HL-60 (cell line): Measurements from ENCODE around the gene MYO3B.

ENCODE experiments used
- CTCF ChIP-seq: IDR thresholded peaks from one replicate; pipeline ENCODE4 v1.5.1; 2011; ENCODE audit warnings: low read length, control low read depth, inconsistent platforms; ENCODE audit not compliant: insufficient read depth
- POLR2AphosphoS5 ChIP-seq: IDR thresholded peaks from 2 replicates; pipeline ENCODE4 v1.6.1; 2012; ENCODE audit warnings: low read depth
- SPI1 ChIP-seq: IDR thresholded peaks from 2 replicates; pipeline ENCODE4 v1.6.1; 2012; ENCODE audit warnings: low read depth, mild to moderate bottlenecking, borderline replicate concordance

GRCh38 chr2:170391697-170392096, 213.8 kb downstream of the MYO3B start:
- TF ChIP-seq SPI1 (no peak), CTCF (no peak), POLR2AphosphoS5 (no peak)
